B cell (primary cell): ENCODE results near the gene TPRA1. TPM values are rescaled to one million over a fixed set of nuclear protein-coding genes. Genes with fewer than 3 reads are reported as not detected.

Experiments
- ATAC-seq: fragments of 200-7000 bp; cut with Tn5 transposase; one replicate; pipeline ENCODE4 v1.10.0; 2021; ENCODE audit warnings: low read depth, mild to moderate bottlenecking, moderate number of reproducible peaks, moderate library complexity
- CTCF ChIA-PET: fragments of 350-600 bp; sonication (Branson Sonifier 250); formaldehyde crosslinking; loops from one replicate; lab custom pipeline; 2021; ENCODE audit warnings: antibody characterized with exemption, inconsistent platforms; lab: Charles Lee
- POLR2A ChIA-PET: fragments of 350-600 bp; sonication (Branson Sonifier 250); formaldehyde crosslinking; loops from one replicate; lab custom pipeline; 2021; ENCODE audit warnings: antibody characterized with exemption; lab: Charles Lee
- DNase-seq: peaks from one replicate; pipeline ENCODE4 v3.0.0; 2013
- H2AFZ ChIP-seq: 2 replicates; pipeline ENCODE4 v1.6.1; 2012; ENCODE audit warnings: mild to moderate bottlenecking, low read depth, low read length; ENCODE audit not compliant: insufficient read depth, poor library complexity, severe bottlenecking
- H3K27ac ChIP-seq, 2 donors: 1 replicate in 1 of 2; 2 replicates in 1 of 2; pipeline ENCODE4 v1.5.1; 2012 to 2013; ENCODE audit warnings: low read length in 2 of 2, mild to moderate bottlenecking in 2 of 2, moderate library complexity in 1 of 2
- H3K27me3 ChIP-seq, 4 experiments: fragments of 200-600 bp in 1 of 4; sonication (generic) in 1 of 4; replicated peaks in 1 of 4; 1 replicate in 2 of 4; 2 replicates in 2 of 4; pipeline versions ENCODE4 v1.6.1 to v1.7.0; 2013 to 2016; ENCODE audit warnings: low read length in 3 of 4, mild to moderate bottlenecking in 2 of 4, mixed read lengths in 1 of 4, moderate library complexity in 1 of 4; ENCODE audit not compliant: insufficient read depth in 4 of 4, control insufficient read depth in 3 of 4; ENCODE audit errors: control extremely low read depth in 1 of 4
- H3K36me3 ChIP-seq, 2 experiments: replicated peaks in 1 of 2; 1 replicate in 1 of 2; 2 replicates in 1 of 2; pipeline versions ENCODE4 v1.6.1 to v1.7.1; 2013; ENCODE audit warnings: low read length in 1 of 2; ENCODE audit not compliant: insufficient read depth in 2 of 2, control insufficient read depth in 1 of 2; ENCODE audit errors: control extremely low read depth in 1 of 2, extremely low read depth in 1 of 2
- H3K4me1 ChIP-seq, 2 donors: fragments of 200-600 bp in 1 of 2; sonication (generic) in 1 of 2; 1 replicate in 1 of 2; 2 replicates in 1 of 2; pipeline versions ENCODE4 v1.5.1 to v1.6.1; 2013 to 2017; ENCODE audit warnings: low read length in 2 of 2; ENCODE audit not compliant: control insufficient read depth in 2 of 2, insufficient read depth in 2 of 2
- H3K4me2 ChIP-seq: replicated peaks from 2 replicates; pipeline ENCODE3; 2012; ENCODE audit warnings: mild to moderate bottlenecking, low read depth, low read length; ENCODE audit not compliant: poor library complexity, severe bottlenecking
- H3K4me3 ChIP-seq, 5 experiments: fragments of 200-600 bp in 1 of 5; sonication (generic) in 1 of 5; 1 replicate in 3 of 5; 2 replicates in 2 of 5; pipeline versions ENCODE4 v1.5.1 to v1.7.0; 2011 to 2016; ENCODE audit warnings: low read length in 4 of 5, mild to moderate bottlenecking in 4 of 5, low read depth in 2 of 5, control low read depth in 1 of 5, moderate library complexity in 1 of 5; ENCODE audit not compliant: insufficient read depth in 1 of 5; ENCODE audit errors: control extremely low read depth in 1 of 5, extremely low read depth in 1 of 5
- H3K79me2 ChIP-seq: fragments of 200-600 bp; sonication (generic); one replicate; pipeline ENCODE4 v1.6.0; 2016; ENCODE audit warnings: low read length; ENCODE audit not compliant: control insufficient read depth, insufficient read depth
- H3K9ac ChIP-seq: fragments of 200-600 bp; sonication (generic); 2 replicates; pipeline ENCODE4 v1.6.1; 2017; ENCODE audit warnings: mild to moderate bottlenecking, low read length, moderate library complexity
- H3K9me3 ChIP-seq, 3 donors: one replicate each; pipeline versions ENCODE4 v1.6.1 to v1.7.1; 2013; ENCODE audit warnings: low read length in 2 of 3; ENCODE audit not compliant: control insufficient read depth in 2 of 3, insufficient read depth in 1 of 3; ENCODE audit errors: control extremely low read depth in 1 of 3
- H4K20me1 ChIP-seq: 2 replicates; pipeline ENCODE4 v1.6.0; 2012; ENCODE audit warnings: mild to moderate bottlenecking, low read length; ENCODE audit not compliant: insufficient read depth, control insufficient read depth, poor library complexity, severe bottlenecking
- H3K27ac Mint-ChIP-seq: one replicate; pipeline ENCODE4 v1.8.0; 2021; ENCODE audit warnings: mixed read lengths
- H3K27me3 Mint-ChIP-seq: one replicate; pipeline ENCODE4 v1.8.0; 2021; ENCODE audit warnings: mixed read lengths
- H3K4me1 Mint-ChIP-seq: one replicate; pipeline ENCODE4 v1.8.0; 2021; ENCODE audit warnings: mixed read lengths
- H3K4me3 Mint-ChIP-seq: one replicate; pipeline ENCODE4 v1.8.0; 2021; ENCODE audit warnings: mixed read lengths
- H3K9me3 Mint-ChIP-seq: one replicate; pipeline ENCODE4 v1.8.0; 2022; ENCODE audit warnings: mixed read lengths; ENCODE audit not compliant: insufficient read depth
- CTCF ChIP-seq: fragments of 200-600 bp; IDR thresholded peaks from one replicate; pipeline ENCODE4 v1.8.0; 2022; ENCODE audit warnings: antibody characterized with exemption, mild to moderate bottlenecking
- EZH2 ChIP-seq: IDR thresholded peaks from 2 replicates; pipeline ENCODE4 v1.6.1; 2012; ENCODE audit warnings: borderline replicate concordance, low read depth, mild to moderate bottlenecking, moderate library complexity, low read length; ENCODE audit not compliant: insufficient read depth, poor library complexity, severe bottlenecking
- WGBS: methylation state at CpG from one replicate; pipeline ENCODE4 v1.1.5; 2013; ENCODE audit warnings: missing lambda C conversion rate; ENCODE audit not compliant: insufficient coverage; 5-methylcytosine and 5-hydroxymethylcytosine counted together
- intact Hi-C: fragments of 100-400 bp; cut with micrococcal nuclease; formaldehyde crosslinking; loops from one replicate; pipeline ENCODE4 v1.10.0; 2022
- polyA plus RNA-seq: library from polyadenylated mRNA; depleted of rRNA; stranded (reverse); fragments of >200 nt; gene quantifications from 2 replicates; pipeline ENCODE4 v1.2.3, GENCODE V29; 2012
- total RNA-seq, 2 donors: library from RNA; stranded (reverse); fragments of 120-200 nt in 1 of 2; gene quantifications; 1 replicate in 1 of 2; 2 replicates in 1 of 2; pipeline versions ENCODE4 v1.2.3 to v1.2.4, GENCODE V29; 2013 to 2022

TPRA1 gene
- total and polyA plus RNA-seq, 2 donors (not counting 1 experiment from before 2014, with no cell fraction given): 19.8 to 27.7 TPM

- H3K27ac ChIP-seq: no peak overlapping the region
- H3K9ac ChIP-seq: no peak overlapping the region
- DNase-seq (no peak), ATAC-seq (no peak)
- peaks cover 0 to 5% (median 0%) of the 10 kb centered on the region in 3 donors for H3K9me3 ChIP-seq
- H4K20me1 ChIP-seq: peaks cover 13% of the 10 kb centered on the region
- H3K27ac Mint-ChIP-seq: no peak overlapping the region
- no peak overlapping the region for H3K4me2 ChIP-seq
- H3K27me3 Mint-ChIP-seq: no peaks in the 10 kb centered on the region
- H3K4me3 Mint-ChIP-seq: no peak overlapping the region
- ChIA-PET CTCF (interaction anchor here (0.9 to 2.3 kb wide), 4 partner anchors 11 to 392 kb away, joined by 3 to 6 read pairs (median 3); partner anchors contain the start of gene MCM2), POLR2A (no interaction called here)
- intact Hi-C loops: no loop called here
- peaks cover 6% of the 10 kb centered on the region for H3K4me1 Mint-ChIP-seq
- no peaks in the 10 kb centered on the region for H3K9me3 Mint-ChIP-seq
- H2AFZ ChIP-seq: no peak overlapping the region
- TF ChIP-seq CTCF (no peak), EZH2 (no peak)
- H3K4me1 ChIP-seq: peaks cover 4 to 8% of the 10 kb centered on the region in 2 donors
- peaks cover 0 to 10% of the 10 kb centered on the region in 2 experiments for H3K36me3 ChIP-seq
- no peak overlapping the region for H3K4me3 ChIP-seq
- H3K79me2 ChIP-seq: peaks cover 12% of the 10 kb centered on the region
- H3K27me3 ChIP-seq: no peaks in the 10 kb centered on the region
- 96% methylated on average over 5 of the region's 6 CpGs for WGBS
Observed at GRCh38 chr3:127578802-127579201, 11.7 kb downstream of the TPRA1 start.

GRCh38 chr3:127578168-127578567 is 12.4 kb downstream of the TPRA1 start:
- Histone ChIP-seq H3K4me2 (no peak overlapping the region), H2AFZ (no peak overlapping the region), H3K79me2 (peaks cover 12% of the 10 kb centered on the region), H3K27ac (no peak overlapping the region), H3K4me1 (peaks cover 4 to 8% of the 10 kb centered on the region in 2 donors), H3K27me3 (no peaks in the 10 kb centered on the region), H3K4me3 (no peak overlapping the region), H4K20me1 (peaks cover 13% of the 10 kb centered on the region), H3K9me3 (peaks cover 0 to 5% (median 0%) of the 10 kb centered on the region in 3 donors), H3K9ac (no peak overlapping the region), H3K36me3 (peaks cover 0 to 15% of the 10 kb centered on the region in 2 experiments)
- CTCF ChIA-PET: interaction anchor here (1.7 kb wide), 1 partner anchor 15 kb away, joined by 3 read pairs; no protein-coding TSS in a partner anchor
- Mint-ChIP-seq H3K27ac (no peak overlapping the region), H3K27me3 (no peaks in the 10 kb centered on the region), H3K4me3 (no peak overlapping the region), H3K4me1 (peaks cover 6% of the 10 kb centered on the region), H3K9me3 (no peaks in the 10 kb centered on the region)
- ATAC-seq (no peak), DNase-seq (no peak)
- WGBS: 79% methylated on average over 2 of the region's 2 CpGs
- intact Hi-C loops: no loop called here
- TF ChIP-seq EZH2 (no peak), CTCF (no peak)
- POLR2A ChIA-PET: no interaction called here
